HepG2 (cell line): ENCODE results near the gene RLN3. TPM values are rescaled to one million over a fixed set of nuclear protein-coding genes. Genes with fewer than 3 reads are reported as not detected.

ENCODE experiments used
- ATAC-seq: fragments of 200-7000 bp; cut with Tn5 transposase; 3 replicates; pipeline ENCODE4 v1.9.1; 2020; ENCODE audit warnings: mild to moderate bottlenecking, moderate library complexity
- BruUV-seq: library from RNA; stranded (reverse); fragments of 400-500 nt; replicated peaks from 2 replicates; lab custom pipeline; 2021; lab: Mats Ljungman, UMichigan
- CTCF ChIA-PET: fragments of 300-600 bp; formaldehyde crosslinking; extraction: SDS; loops from one replicate; lab custom pipeline; 2021; ENCODE audit warnings: low total read pairs, inconsistent platforms, low intra/inter-chr PET ratio; lab: Yijun Ruan, JAX
- POLR2A ChIA-PET: fragments of 350-600 bp; sonication (Branson Sonifier 250); formaldehyde crosslinking; loops from one replicate; lab custom pipeline; 2020; ENCODE audit warnings: antibody characterized with exemption, inconsistent platforms; lab: Yijun Ruan, JAX
- DNase-seq: peaks from one replicate; pipeline ENCODE4 v3.0.0-alpha.2; 2015; ENCODE audit warnings: low spot score
- FAIRE-seq: peaks from 3 replicates; lab custom pipeline; 2011; peaks lifted over from hg19 to GRCh38; lab: Jason Lieb, UNC
- H2AFZ ChIP-seq: one replicate; pipeline ENCODE4 v1.6.1; 2011; ENCODE audit warnings: low read length, inconsistent platforms
- H3K27ac ChIP-seq: fragments of 300-600 bp; 3 replicates; pipeline ENCODE4 v1.8.0; 2011; ENCODE audit warnings: mixed run types, mild to moderate bottlenecking, mixed read lengths, low read length, inconsistent platforms; ENCODE audit not compliant: insufficient read depth; ENCODE audit errors: extremely low read length
- H3K27me3 ChIP-seq, 2 experiments: fragments of 200-600 bp in 1 of 2; 2 replicates in 1 of 2; 3 replicates in 1 of 2; pipeline versions ENCODE4 v1.6.0 to v1.8.0; 2011; ENCODE audit warnings: low read length in 2 of 2, mild to moderate bottlenecking in 2 of 2, moderate library complexity in 2 of 2, inconsistent platforms in 1 of 2; ENCODE audit not compliant: insufficient read depth in 2 of 2, control insufficient read depth in 1 of 2
- H3K36me3 ChIP-seq, 2 experiments: fragments of 200-600 bp in 1 of 2; replicated peaks in 1 of 2; 2 replicates in 1 of 2; 3 replicates in 1 of 2; pipeline versions ENCODE4 v1.5.1 to v1.8.0; 2011; ENCODE audit warnings: low read length in 2 of 2, inconsistent platforms in 1 of 2; ENCODE audit not compliant: insufficient read depth in 2 of 2, control insufficient read depth in 1 of 2
- H3K4me1 ChIP-seq: 2 replicates; pipeline ENCODE4 v1.5.1; 2012; ENCODE audit warnings: low read length, inconsistent platforms; ENCODE audit not compliant: insufficient read depth
- H3K4me2 ChIP-seq: 2 replicates; pipeline ENCODE4 v1.6.0; 2011; ENCODE audit warnings: low read depth, low read length, inconsistent platforms
- H3K4me3 ChIP-seq, 3 experiments: fragments of 200-600 bp in 1 of 3; sonication (generic), shearing (Covaris generic) in 1 of 3; replicated peaks in 1 of 3; 2 replicates each; pipeline ENCODE4 v1.5.1; 2011 to 2016; ENCODE audit warnings: low read length in 3 of 3, inconsistent platforms in 2 of 3, low read depth in 2 of 3, mild to moderate bottlenecking in 2 of 3, control low read depth in 1 of 3, mixed read lengths in 1 of 3; ENCODE audit not compliant: insufficient read depth in 1 of 3
- H3K79me2 ChIP-seq: one replicate; pipeline ENCODE4 v1.6.1; 2011; ENCODE audit warnings: low read length, inconsistent platforms; ENCODE audit not compliant: insufficient read depth
- H3K9ac ChIP-seq: 2 replicates; pipeline ENCODE4 v1.6.0; 2011; ENCODE audit warnings: mild to moderate bottlenecking, low read depth, low read length, inconsistent platforms; ENCODE audit not compliant: insufficient read depth
- H3K9me3 ChIP-seq: 2 replicates; pipeline ENCODE4 v1.5.1; 2012; ENCODE audit warnings: mild to moderate bottlenecking, low read length
- H4K20me1 ChIP-seq: 2 replicates; pipeline ENCODE4 v1.6.0; 2011; ENCODE audit warnings: inconsistent platforms, mild to moderate bottlenecking, low read length, moderate library complexity; ENCODE audit not compliant: insufficient read depth
- ASH2L ChIP-seq: fragments of 300-600, 200-600 bp; sonication (generic); IDR thresholded peaks from 2 replicates; pipeline ENCODE4 v1.7.0; 2017; ENCODE audit warnings: low read depth, mild to moderate bottlenecking, moderate library complexity, mixed read lengths, low read length; ENCODE audit not compliant: insufficient read length
- CREM ChIP-seq, 2 experiments: sonication (generic) in 1 of 2; formaldehyde crosslinking in 1 of 2; IDR thresholded peaks; 2 replicates each; pipeline versions ENCODE4 v1.4.0 to v1.6.1; 2016 to 2020; ENCODE audit warnings: antibody characterized with exemption in 1 of 2, mild to moderate bottlenecking in 1 of 2, missing genetic modification reagents in 1 of 2
- HOXA5 ChIP-seq: sonication (generic); formaldehyde crosslinking; IDR thresholded peaks from 2 replicates; pipeline ENCODE4 v1.4.0; 2020; ENCODE audit warnings: missing genetic modification reagents
- IRX3 ChIP-seq: sonication (generic); formaldehyde crosslinking; IDR thresholded peaks from 2 replicates; pipeline ENCODE4 v1.8.1; 2023; ENCODE audit warnings: mild to moderate bottlenecking, low read depth, missing genetic modification reagents, borderline replicate concordance
- ISL2 ChIP-seq: sonication (generic); formaldehyde crosslinking; IDR thresholded peaks from 2 replicates; pipeline ENCODE4 v1.5.0; 2020; ENCODE audit warnings: missing genetic modification reagents
- KDM2A ChIP-seq: sonication (generic); formaldehyde crosslinking; IDR thresholded peaks from 2 replicates; pipeline ENCODE4 v1.4.0; 2020; ENCODE audit warnings: low read depth, missing genetic modification reagents, borderline replicate concordance
- MED13 ChIP-seq: sonication (generic); formaldehyde crosslinking; IDR thresholded peaks from 2 replicates; pipeline ENCODE4 v1.5.0; 2020; ENCODE audit warnings: missing genetic modification reagents
- MEIS1 ChIP-seq: sonication (generic); formaldehyde crosslinking; IDR thresholded peaks from 2 replicates; pipeline ENCODE4 v1.9.0; 2021; ENCODE audit warnings: mild to moderate bottlenecking, missing genetic modification reagents, moderate library complexity, borderline replicate concordance
- NAIF1 ChIP-seq: sonication (generic); formaldehyde crosslinking; IDR thresholded peaks from 2 replicates; pipeline ENCODE4 v1.5.0; 2020; ENCODE audit warnings: mild to moderate bottlenecking, missing genetic modification reagents, borderline replicate concordance
- POLR2G ChIP-seq: fragments of 200-400 bp; formaldehyde crosslinking; IDR thresholded peaks from 2 replicates; pipeline ENCODE4 v1.6.1; 2018; ENCODE audit warnings: mild to moderate bottlenecking, low read depth, low read length, moderate library complexity
- SIX4 ChIP-seq: sonication (generic); formaldehyde crosslinking; IDR thresholded peaks from 2 replicates; pipeline ENCODE4 v1.4.0; 2020; ENCODE audit warnings: missing genetic modification reagents
- ZFP1 ChIP-seq: IDR thresholded peaks from 2 replicates; pipeline ENCODE4 v1.6.1; 2016
- ZFP36L1 ChIP-seq: sonication (generic); formaldehyde crosslinking; IDR thresholded peaks from 2 replicates; pipeline ENCODE4 v1.8.0; 2022; ENCODE audit warnings: mild to moderate bottlenecking, missing genetic modification reagents, moderate library complexity
- ZFP82 ChIP-seq: sonication (generic); formaldehyde crosslinking; IDR thresholded peaks from 2 replicates; pipeline ENCODE4 v1.5.1; 2020; ENCODE audit warnings: mild to moderate bottlenecking, missing genetic modification reagents, borderline replicate concordance
- ZNF468 ChIP-seq: sonication (generic); formaldehyde crosslinking; IDR thresholded peaks from 2 replicates; pipeline ENCODE4 v1.8.0; 2022; ENCODE audit warnings: mild to moderate bottlenecking, moderate library complexity, missing genetic modification reagents
- ZNF777 ChIP-seq: sonication (generic); formaldehyde crosslinking; IDR thresholded peaks from 2 replicates; pipeline ENCODE4 v1.4.0; 2020; ENCODE audit warnings: missing genetic modification reagents
- WGBS: methylation state at CpG from one replicate; pipeline ENCODE4 v1.1.6; 2017; ENCODE audit warnings: low lambda C conversion rate; 5-methylcytosine and 5-hydroxymethylcytosine counted together
- in situ Hi-C: cut with HindIII; loops from 2 replicates; pipeline ENCODE4 v1.10.0; 2017; ENCODE audit warnings: low pct_unique_long_range_greater_than_20kb; ENCODE audit not compliant: extremely low pct_ligation_motif_present
- intact Hi-C: fragments of 100-400 bp; cut with micrococcal nuclease; formaldehyde crosslinking; loops from one replicate; pipeline ENCODE4 v1.10.0; 2022; ENCODE audit not compliant: unreplicated experiment
- polyA plus RNA-seq, 8 experiments: library from polyadenylated mRNA; depleted of rRNA in 3 of 8; stranded (reverse) in 7 of 8; unstranded in 1 of 8; fragments of >200 nt; fragmentation: Illumina TruSeq in 4 of 8; extraction: Trizol in 4 of 8; gene quantifications; 2 replicates each; pipeline versions ENCODE4 v1.2.1 to v1.2.3, GENCODE V29; 2011 to 2016; ENCODE audit warnings: low read depth in 4 of 8, missing spikeins in 1 of 8, mixed read lengths in 1 of 8; ENCODE audit not compliant: insufficient read depth in 1 of 8
- total RNA-seq, 5 experiments: library from RNA; depleted of rRNA; stranded (reverse); fragments of >200 nt; fragmentation: Illumina TruSeq; extraction: Trizol; gene quantifications; 2 replicates each; pipeline ENCODE4 v1.2.3, GENCODE V29; 2016; ENCODE audit warnings: low read depth in 1 of 5
- TF ChIP-seq, protein P1 (sequence below): sonication (generic); formaldehyde crosslinking; IDR thresholded peaks from 2 replicates; pipeline ENCODE4 v1.4.0; 2020; ENCODE audit warnings: missing genetic modification reagents
- TF ChIP-seq, protein P2 (sequence below): sonication (generic); formaldehyde crosslinking; conservative IDR thresholded peaks from 2 replicates; pipeline ENCODE4 v1.8.0; 2022; ENCODE audit warnings: mild to moderate bottlenecking, moderate library complexity, missing genetic modification reagents
- TF ChIP-seq, protein P3 (sequence below): sonication (generic); formaldehyde crosslinking; IDR thresholded peaks from 2 replicates; pipeline ENCODE4 v1.4.0; 2020; ENCODE audit warnings: missing genetic modification reagents

The RLN3 gene
- total and polyA plus RNA-seq, 2 of the 13 experiments (the other 11 are each of a cell fraction or from before 2014, with no cell fraction given), result not detected

DNA sequence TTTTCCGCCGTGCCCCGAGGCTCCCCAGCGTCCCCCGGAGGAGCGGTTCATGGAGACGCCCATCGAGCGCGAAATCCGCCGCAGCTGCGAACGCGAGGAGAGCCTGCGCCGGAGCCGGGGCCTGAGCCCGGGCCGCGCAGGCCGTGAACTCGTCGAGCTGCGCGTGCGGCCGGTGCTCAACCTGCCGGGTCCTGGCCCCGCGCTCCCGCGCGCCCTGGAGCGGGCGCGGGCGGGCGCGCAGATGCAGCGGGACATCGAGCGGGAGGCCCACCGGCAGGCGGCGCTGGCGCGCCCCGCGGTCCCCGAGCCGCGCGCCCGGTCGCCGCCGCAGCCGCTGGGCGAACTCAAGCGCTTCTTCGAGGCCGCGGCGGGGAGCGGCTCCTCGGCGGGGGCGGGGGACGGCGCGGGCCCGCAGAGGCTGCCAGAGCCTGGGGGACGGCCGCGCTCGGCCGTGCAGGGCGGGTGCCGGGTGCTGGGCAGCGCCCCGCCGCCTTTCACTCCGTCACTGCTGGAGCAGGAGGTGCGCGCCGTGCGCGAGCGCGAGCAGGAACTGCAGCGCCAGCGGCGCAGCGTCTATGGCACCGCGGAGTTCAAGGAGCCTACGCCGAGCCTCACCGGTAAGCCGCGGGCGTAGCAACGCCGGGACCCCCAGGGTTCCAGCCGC is 45.4 kb downstream of the RLN3 start:
- ChIA-PET POLR2A (interaction anchor here (1.1 to 5.2 kb wide), 9 partner anchors 8 to 200 kb away, joined by 3 to 62 read pairs (median 6); partner anchors contain the start of genes ASF1B, DCAF15, IL27RA and PALM3), CTCF (interaction anchor here (0.6 to 4.7 kb wide), 6 partner anchors 12 to 192 kb away, joined by 3 to 79 read pairs (median 4); partner anchors contain the start of gene SAMD1)
- FAIRE-seq, result no peak
- H3K36me3 ChIP-seq, result no peaks in the 10 kb centered on the region
- H2AFZ ChIP-seq, result no peak overlapping the region
- peak overlapping the region; percentile 76 to 94 (median 80) for H3K4me3 ChIP-seq
- peak overlapping the region; percentile 98 for H3K4me2 ChIP-seq
- peaks cover 3% of the 10 kb centered on the region for H3K79me2 ChIP-seq
- ATAC-seq, result peak; percentile 46
- no peak for DNase-seq
- peak overlapping the region; percentile 79 for H3K9ac ChIP-seq
- peaks cover 8% of the 10 kb centered on the region for H3K4me1 ChIP-seq
- intact Hi-C loops, result loop anchor here (5.0 kb wide), 1 partner anchor 66 kb away; the partner anchor contains the start of gene RFX1
- in situ Hi-C loops, result loop anchor here (5.0 to 25.0 kb wide), 2 partner anchors 191 to 311 kb away; partner anchors contain the start of genes C19orf53 and MRI1
- no peaks in the 10 kb centered on the region for H4K20me1 ChIP-seq
- H3K27me3 ChIP-seq, result no peaks in the 10 kb centered on the region; a peak in 2 of 5 replicates
- no TSS peak for BruUV-seq
- H3K27ac ChIP-seq, result peak overlapping the region; percentile 91
- WGBS, result 0% methylated on average over 23 of the region's 106 CpGs
- H3K9me3 ChIP-seq, result no peaks in the 10 kb centered on the region
- peak; percentile 36 for TF ChIP-seq ASH2L
- TF ChIP-seq, protein P1, sequence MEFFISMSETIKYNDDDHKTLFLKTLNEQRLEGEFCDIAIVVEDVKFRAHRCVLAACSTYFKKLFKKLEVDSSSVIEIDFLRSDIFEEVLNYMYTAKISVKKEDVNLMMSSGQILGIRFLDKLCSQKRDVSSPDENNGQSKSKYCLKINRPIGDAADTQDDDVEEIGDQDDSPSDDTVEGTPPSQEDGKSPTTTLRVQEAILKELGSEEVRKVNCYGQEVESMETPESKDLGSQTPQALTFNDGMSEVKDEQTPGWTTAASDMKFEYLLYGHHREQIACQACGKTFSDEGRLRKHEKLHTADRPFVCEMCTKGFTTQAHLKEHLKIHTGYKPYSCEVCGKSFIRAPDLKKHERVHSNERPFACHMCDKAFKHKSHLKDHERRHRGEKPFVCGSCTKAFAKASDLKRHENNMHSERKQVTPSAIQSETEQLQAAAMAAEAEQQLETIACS (CRISPR knock-in tag), result peak; percentile 84
- peak; percentile 90; the same call in 1 of the 2 replicates for TF ChIP-seq NAIF1 (CRISPR knock-in tag)
- no peak for TF ChIP-seq MEIS1 (CRISPR knock-in tag)
- TF ChIP-seq KDM2A (CRISPR knock-in tag), result 0 out of 2 replicates have a peak, but pooled peaks have one; percentile 3
- TF ChIP-seq, protein P2, sequence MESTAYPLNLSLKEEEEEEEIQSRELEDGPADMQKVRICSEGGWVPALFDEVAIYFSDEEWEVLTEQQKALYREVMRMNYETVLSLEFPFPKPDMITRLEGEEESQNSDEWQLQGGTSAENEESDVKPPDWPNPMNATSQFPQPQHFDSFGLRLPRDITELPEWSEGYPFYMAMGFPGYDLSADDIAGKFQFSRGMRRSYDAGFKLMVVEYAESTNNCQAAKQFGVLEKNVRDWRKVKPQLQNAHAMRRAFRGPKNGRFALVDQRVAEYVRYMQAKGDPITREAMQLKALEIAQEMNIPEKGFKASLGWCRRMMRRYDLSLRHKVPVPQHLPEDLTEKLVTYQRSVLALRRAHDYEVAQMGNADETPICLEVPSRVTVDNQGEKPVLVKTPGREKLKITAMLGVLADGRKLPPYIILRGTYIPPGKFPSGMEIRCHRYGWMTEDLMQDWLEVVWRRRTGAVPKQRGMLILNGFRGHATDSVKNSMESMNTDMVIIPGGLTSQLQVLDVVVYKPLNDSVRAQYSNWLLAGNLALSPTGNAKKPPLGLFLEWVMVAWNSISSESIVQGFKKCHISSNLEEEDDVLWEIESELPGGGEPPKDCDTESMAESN (CRISPR knock-in tag), result 0 out of 2 replicates have a peak, but pooled peaks have one; percentile 18
- TF ChIP-seq ZFP82, result peak; percentile 59; the same call in 1 of the 2 replicates
- TF ChIP-seq, protein P3, sequence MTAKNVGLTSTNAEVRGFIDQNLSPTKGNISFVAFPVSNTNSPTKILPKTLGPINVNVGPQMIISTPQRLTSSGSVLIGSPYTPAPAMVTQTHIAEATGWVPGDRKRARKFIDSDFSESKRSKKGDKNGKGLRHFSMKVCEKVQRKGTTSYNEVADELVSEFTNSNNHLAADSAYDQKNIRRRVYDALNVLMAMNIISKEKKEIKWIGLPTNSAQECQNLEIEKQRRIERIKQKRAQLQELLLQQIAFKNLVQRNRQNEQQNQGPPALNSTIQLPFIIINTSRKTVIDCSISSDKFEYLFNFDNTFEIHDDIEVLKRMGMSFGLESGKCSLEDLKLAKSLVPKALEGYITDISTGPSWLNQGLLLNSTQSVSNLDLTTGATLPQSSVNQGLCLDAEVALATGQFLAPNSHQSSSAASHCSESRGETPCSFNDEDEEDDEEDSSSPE, result peak; percentile 50; the same call in 1 of the 2 replicates
- TF ChIP-seq ZFP1, result no peak
- no peak for TF ChIP-seq ZNF468 (CRISPR knock-in tag)
- 0 out of 2 replicates have a peak, but pooled peaks have one; percentile 33 for TF ChIP-seq MED13 (CRISPR knock-in tag)
- no peak for TF ChIP-seq SIX4 (CRISPR knock-in tag)
- TF ChIP-seq HOXA5 (CRISPR knock-in tag), result no peak
- TF ChIP-seq ZNF777 (CRISPR knock-in tag), result peak; percentile 90
- 0 out of 2 replicates have a peak, but pooled peaks have one; percentile 11 for TF ChIP-seq POLR2G
- no peak for TF ChIP-seq ISL2 (CRISPR knock-in tag)
- TF ChIP-seq ZFP36L1, result no peak
- TF ChIP-seq IRX3 (CRISPR knock-in tag), result 0 out of 2 replicates have a peak, but pooled peaks have one; percentile 42
- TF ChIP-seq CREM (IDR thresholded peaks at IDR 0.05), result no peak
- no peak for TF ChIP-seq CREM (CRISPR knock-in tag; IDR thresholded peaks at IDR 0.05)
